GM04504 (cell line): Measurements from ENCODE around the gene VPREB1.
"Not testable (repeated sequence)": the region's sequence is repeated elsewhere in the genome, so short reads cannot be mapped to it uniquely, and the experiment has no call there.

ENCODE experiments used
- DNase-seq: peaks from one replicate; pipeline ENCODE4 v3.0.0-alpha.2; 2012; ENCODE audit warnings: low read depth

VPREB1 gene, protein sequence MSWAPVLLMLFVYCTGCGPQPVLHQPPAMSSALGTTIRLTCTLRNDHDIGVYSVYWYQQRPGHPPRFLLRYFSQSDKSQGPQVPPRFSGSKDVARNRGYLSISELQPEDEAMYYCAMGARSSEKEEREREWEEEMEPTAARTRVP

DNA sequence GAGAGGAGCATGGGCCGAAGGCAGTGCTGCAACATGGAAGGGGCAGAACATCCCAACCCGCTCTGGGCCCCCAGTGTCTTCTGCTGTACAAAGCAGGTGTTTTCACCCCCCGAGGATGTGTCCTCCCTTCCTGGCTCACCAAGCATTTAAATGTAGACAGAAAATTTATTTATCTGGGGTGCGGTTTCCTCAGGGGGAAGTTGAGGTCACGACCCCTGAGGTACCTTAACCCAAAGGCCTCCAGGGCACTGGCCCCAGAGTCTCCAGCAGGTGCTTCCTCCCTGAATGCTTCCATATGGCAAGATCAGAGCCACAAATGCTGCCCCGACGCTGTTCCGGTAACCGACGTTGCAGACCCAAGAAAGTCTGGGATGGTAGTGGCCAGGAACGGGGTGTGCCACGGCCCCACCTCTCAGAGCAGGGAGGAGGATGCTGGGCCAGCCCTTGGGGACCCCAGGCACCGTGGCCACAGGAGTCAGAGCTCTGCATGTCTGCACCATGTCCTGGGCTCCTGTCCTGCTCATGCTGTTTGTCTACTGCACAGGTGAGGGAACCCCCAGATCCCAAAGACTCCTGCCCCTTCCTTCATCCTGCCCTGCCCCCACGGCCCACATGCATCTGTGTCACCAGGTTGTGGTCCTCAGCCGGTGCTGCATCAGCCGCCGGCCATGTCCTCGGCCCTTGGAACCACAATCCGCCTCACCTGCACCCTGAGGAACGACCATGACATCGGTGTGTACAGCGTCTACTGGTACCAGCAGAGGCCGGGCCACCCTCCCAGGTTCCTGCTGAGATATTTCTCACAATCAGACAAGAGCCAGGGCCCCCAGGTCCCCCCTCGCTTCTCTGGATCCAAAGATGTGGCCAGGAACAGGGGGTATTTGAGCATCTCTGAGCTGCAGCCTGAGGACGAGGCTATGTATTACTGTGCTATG lies at the start of gene VPREB1:
Gene VPREB1 (plus strand): TSS at position 471 of the 935 bp plus-strand sequence. CDS start 28 bp downstream, at position 499.
- no peak for DNase-seq

DNA sequence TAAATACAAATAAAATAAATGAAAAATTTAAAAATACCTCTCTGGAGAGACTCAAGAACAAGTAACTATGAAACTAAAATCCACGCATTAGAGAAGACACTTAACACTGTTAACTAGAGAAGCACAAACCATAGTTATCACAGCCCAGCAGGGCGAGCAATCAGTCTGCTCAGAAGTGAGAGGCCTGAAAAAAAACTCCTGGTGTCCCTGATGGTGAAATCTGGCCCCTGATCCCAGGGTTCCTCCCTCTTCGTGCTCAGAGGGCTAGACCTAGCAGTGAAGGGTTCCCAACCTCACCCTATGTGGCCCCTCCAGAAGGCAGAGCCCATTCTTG lies 49.7 kb upstream of the VPREB1 start:
- DNase-seq = no peak

DNA sequence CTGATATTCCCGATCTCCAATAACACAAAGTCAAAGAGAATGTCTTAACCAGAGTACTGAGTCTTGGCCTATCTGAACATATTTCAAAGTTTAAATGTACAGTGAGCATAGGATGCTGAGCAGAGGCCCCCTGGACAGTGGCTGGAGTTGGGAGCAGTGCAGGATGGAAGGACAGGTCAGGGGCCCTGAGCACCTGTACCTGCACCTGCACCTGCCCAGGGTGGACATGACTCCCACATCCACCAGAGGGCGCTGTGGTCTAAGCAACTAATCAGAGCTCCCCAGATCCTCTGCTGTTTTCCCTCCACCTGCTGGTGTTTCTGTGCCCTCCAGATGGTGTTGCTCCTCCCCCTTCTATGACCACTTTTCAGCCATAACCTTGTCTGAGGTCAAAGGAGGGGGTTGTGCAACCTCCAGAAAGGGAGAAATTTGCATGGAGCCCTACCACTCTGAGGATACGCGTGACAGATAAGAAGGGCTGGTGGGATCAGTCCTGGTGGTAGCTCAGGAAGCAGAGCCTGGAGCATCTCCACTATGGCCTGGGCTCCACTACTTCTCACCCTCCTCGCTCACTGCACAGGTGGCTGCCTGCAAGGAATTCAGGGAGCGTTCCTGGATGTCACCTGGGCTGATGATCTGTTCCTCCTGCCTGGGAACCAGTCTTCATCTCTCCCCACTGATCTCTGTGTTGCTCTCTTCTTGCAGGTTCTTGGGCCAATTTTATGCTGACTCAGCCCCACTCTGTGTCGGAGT lies 49.1 kb upstream of the VPREB1 start:
- no peak for DNase-seq

DNA sequence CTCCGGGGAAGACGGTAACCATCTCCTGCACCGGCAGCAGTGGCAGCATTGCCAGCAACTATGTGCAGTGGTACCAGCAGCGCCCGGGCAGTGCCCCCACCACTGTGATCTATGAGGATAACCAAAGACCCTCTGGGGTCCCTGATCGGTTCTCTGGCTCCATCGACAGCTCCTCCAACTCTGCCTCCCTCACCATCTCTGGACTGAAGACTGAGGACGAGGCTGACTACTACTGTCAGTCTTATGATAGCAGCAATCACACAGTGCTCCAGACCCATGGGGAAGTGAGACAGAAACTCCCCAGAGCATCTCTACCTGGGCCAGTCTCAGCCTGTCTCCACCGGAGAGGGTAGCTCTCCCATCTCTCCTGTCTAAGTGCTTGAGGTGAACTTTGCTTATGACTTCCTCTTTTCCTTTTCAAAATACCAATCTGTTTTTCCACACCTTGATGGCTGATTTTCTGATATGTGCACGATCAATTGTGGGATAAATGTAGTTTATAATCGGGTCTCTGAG lies 48.5 kb upstream of the VPREB1 start:
- DNase-seq = no peak

DNA sequence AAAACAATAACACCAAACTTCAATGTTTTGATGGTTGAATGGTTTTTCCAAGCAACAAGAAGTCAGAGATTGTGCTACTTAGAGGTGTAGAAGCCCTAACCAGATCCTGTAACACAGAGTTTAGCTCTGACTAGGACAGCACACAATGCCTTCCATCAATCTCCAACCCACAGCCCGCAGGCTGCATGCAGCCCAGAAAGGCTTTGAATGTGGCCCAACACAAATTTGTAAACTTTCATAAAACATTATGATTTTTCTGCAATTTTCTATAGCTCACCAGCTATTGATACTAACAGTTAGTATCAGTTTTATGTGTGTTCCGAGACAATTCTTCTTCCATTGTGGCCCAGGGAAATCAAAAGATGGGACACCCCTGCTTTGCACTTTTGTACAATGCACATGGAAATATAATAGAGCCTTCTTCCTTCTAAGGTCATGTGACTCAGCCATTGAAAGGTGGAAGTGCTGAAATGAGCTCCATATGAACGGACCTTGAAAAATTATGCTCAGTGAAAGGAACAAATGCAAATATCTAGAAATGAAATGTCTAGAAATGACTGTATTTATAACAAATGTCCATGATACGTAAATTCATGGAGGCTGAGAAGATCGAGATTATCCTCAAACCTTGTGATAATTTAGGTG lies 47.6 kb upstream of the VPREB1 start:
- DNase-seq = no peak

DNA sequence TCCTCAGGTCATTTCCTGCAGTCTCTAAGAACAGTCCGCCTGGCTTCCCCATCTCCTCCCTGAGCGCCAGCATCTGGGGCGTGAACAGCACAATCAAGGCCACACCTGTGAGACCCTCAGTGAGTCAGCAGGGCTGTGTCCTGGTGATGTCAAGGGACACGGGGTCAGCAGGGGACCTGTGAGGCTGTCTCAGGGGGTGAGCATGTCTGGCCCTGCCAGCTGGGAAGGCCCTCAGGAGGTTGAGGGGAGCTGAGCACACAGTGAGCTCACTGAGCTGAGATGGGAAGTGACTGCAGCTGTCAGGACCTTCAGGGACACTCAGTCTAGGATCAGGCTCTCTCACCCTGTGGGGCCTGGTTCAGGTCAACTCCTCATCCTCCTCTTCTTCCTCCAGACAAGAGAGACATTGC lies 46.6 kb upstream of the VPREB1 start:
- no peak for DNase-seq

DNA sequence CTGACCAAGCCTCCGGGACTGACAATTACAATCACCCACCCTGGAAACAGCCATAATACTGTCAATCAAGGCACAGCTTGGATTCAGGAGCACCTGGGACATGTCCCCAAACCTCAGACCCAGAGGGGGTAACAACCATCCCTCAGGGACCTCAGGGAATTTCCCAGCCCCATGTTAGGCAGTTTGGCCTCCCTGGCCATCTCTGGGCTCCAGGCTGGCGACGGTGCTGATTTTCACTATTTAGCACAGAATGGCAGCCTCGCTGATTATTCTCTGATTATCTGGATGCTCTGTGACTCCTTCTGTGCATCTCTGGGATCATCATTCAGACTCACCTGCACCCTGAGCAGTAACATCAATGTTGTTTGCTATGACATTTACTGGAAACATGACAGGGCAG lies 45.8 kb upstream of the VPREB1 start:
- no peak for DNase-seq

DNA sequence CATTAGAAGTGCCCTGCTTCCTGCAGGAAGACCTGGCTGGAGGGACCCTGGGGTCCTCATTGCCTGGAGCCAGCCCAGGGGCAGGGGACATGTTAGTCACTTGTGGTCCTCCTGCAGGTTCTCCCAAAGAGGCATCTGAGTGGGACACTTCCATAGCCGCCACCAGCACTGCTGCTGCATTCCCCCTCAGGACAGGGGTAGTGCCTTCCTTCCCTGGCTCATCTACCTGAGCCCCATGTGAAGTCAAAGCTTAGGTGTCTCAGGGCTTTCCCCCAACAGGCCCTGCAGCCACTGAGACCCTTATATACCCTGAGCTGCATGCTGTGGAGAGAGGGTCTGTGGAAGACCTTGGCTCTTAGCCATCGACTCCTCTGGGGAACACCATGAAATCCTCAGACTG lies 45.0 kb upstream of the VPREB1 start:
- no peak for DNase-seq

DNA sequence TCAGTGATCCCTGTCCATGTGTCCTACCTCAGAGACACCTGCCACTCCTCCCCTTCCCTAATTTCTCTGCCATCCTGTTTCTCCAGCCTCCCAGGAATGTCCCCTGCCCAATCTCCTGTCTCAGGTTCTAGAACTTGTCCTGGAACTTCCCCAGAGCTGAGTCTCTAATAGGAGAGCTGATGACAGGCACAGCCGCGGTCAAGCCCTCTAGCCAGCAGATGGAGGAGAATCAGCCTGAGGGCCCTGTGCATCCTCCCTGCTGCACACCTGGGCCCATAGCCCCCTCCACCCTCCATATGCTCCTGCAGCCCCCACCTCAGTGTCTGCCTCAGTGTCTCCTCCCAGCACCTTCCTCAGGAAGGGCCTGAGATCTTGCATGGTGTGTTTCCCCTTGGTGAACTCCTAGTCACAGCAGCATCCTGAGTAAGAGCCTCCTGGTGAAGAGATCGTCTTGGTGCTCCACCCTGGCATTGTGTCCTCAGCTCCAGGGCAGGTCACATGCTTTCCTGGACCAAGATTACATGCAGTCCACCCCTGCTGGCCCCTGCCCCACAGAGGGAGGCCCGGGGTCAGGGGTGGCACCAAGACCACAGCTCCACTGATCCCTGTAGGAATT lies 43.9 kb upstream of the VPREB1 start:
- DNase-seq = no peak

DNA sequence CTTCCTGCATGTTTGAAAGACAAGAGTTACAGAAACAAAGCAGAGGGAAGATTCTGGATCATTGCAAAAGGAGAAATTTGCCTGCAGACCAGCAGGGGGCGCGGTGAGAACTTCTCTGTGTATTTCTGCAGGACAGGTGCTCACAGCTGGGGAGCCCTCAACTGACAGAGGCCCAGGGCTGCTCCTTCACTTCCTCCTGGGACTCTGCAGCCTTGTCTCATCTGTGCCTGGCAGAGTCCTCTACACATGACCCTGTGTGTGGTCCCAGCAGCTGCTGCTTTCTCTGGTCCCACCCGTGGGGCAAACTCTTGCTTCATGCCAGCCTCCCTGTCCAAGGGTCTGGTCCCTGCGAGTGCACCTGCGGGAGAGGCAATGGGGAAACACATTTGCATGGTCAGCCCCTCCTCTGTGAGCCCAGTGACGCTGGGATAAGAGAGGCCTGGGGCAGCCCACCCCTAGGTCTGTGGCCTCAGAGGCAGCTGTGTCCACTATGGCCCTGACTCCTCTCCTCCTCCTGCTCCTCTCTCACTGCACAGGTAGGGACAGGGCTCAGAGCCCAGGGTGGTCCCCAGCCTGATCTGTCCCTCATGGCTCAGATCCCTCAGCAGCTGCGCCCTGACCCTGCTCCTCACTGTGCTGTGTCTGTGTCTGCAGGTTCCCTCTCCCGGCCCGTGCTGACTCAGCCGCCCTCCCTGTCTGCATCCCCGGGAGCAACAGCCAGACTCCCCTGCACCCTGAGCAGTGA lies 43.2 kb upstream of the VPREB1 start:
- no peak for DNase-seq

DNA sequence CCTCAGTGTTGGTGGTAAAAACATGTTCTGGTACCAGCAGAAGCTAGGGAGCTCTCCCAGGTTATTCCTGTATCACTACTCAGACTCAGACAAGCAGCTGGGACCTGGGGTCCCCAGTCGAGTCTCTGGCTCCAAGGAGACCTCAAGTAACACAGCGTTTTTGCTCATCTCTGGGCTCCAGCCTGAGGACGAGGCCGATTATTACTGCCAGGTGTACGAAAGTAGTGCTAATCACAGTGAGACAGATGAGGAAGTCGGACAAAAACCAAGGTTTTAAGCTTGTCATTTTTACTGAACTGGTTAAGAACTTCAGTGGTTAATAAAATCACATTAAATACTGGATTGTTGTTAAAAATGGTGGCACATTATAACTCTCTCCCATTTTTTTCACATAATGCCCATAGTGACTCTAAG lies 42.6 kb upstream of the VPREB1 start:
- DNase-seq = no peak

DNA sequence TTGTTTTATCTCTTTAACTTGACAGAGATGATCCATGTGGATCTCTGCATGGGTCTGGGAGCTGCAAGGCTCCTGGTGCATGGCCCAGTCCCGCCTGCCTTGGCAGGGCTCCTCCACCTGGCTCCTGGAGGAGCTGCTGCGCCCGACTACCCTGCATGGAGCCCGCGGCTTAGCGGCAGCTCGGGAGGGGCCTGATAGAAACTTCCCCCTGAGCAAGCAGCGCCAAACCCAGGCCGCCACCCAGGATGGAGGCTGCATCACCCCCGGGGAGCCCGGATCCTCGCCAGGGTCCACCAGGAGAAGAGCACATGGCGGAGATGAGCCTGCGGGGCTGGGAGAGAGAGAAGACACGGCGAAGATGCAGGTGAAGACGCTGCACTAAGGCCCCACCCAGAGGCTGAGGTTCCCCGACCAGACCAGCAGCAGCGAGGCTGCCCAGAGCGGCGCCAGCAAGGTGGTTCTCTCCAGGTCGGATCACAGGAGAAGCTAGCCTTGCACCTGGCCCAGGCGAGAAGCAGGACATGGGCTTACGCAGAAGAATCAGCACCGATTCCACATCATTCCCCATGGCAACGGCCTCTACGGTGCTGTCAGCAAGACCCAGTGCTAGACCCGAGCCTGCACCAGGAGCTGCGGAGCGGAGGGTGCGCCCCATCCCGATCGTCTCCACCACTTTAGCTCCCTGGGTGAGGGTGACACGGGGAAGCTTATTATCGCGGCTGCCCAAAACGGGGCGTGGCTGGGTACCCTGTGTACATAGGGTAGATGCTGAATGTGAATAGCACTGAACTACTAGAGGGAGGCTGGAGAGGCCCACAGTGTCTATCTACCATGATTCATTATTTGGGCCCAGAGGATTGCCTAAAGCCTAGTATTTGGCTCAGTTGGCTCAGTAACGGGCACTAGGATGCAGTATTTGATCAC lies 41.3 kb upstream of the VPREB1 start:
- DNase-seq = no peak

DNA sequence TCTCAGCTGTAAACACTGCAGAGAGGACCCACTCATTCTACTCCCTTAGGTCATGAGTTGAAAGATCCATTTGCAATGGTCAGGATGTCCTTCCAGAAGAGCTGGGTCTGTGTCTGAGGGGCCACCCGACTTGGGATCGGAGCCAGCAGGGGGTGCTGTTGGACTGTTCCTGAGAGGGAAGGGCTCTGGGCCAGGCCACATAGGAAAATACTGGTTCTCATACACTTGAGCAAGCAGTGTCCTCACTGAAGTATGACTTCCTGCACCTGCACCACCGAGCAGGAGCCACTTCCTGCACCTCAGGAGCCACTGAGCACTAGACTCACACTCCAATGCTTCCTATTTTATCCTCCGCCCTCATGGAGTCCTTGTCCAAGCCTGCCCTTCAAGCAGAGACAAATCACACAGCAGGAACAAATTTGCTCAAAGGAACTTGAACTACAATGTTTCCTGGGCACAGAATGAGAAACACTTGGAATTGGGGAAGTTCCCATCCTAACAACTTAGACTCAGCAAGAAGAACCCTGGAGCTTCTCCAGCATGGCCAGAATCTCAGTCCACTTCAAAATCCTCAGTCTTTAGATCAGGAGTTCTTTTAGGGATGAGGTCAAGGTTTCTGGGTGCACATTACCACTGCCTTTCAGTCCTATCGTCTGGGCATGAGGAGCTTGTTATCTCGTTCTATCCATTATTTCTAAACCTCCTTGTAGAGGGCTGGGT lies 36.6 kb upstream of the VPREB1 start:
- DNase-seq = peak; percentile 24

DNA sequence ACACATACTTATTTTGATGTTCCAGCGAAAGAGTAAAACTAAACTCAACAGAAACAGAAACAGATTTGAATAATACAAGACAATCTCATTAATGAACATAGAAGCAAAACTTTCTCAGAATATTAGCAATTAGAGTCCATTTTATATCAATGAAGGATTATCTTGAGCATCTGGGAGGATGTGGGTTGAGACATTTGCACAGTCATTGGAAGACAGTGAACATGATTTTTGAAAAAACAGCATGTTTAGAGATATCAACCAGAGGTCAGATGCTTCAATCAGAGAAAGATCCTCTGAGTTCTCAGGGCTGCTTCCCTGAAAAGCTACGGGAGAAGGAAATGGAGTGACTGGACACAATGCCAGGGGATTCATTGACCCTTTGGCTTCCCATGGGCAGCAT lies 35.9 kb upstream of the VPREB1 start:
- no peak for DNase-seq

DNA sequence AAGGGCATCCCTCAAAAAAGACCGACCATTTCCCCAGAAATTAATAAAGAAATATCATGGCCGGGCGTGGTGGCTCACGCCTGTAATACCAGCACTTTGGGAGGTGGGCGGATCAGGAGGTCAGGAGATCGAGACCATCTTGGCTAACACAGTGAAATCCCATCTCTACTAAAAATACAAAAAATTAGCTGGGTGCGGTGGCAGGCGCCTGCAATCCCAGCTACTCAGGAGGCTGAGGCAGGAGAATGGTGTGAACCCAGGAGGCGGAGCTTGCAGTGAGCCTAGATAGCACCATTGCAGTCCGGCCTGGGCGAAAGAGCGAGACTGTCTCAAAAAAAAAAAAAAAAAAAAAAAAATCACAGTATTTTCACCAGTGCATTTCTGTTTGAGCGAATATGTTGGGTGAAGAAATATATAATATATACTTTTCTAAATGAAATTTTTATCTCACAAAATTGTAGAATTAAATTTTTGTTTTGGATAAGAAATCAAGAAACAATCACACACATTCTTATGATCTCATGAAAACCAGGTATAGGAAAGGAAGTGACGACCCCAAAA lies 35.4 kb upstream of the VPREB1 start:
- DNase-seq = not testable (repeated sequence)

DNA sequence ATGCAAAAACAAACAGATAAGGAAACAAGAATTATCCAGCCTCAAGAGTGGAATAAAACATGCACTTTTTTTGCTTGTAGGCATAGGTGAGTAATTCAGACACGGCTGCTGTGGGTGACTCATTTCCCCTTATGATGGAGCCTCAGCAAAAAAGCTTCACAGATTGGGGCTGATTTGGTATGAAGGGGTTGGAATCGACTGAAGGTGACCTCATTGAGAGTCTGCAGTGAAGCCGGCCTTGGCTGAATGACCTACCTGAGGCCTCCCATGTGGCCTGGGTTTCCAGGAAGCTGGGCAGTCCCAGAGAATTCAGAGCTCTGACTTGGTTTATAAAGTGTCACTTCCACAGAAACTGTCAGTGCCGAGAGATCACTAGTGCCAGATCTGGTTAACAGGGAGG lies 34.2 kb upstream of the VPREB1 start:
- DNase-seq = no peak

DNA sequence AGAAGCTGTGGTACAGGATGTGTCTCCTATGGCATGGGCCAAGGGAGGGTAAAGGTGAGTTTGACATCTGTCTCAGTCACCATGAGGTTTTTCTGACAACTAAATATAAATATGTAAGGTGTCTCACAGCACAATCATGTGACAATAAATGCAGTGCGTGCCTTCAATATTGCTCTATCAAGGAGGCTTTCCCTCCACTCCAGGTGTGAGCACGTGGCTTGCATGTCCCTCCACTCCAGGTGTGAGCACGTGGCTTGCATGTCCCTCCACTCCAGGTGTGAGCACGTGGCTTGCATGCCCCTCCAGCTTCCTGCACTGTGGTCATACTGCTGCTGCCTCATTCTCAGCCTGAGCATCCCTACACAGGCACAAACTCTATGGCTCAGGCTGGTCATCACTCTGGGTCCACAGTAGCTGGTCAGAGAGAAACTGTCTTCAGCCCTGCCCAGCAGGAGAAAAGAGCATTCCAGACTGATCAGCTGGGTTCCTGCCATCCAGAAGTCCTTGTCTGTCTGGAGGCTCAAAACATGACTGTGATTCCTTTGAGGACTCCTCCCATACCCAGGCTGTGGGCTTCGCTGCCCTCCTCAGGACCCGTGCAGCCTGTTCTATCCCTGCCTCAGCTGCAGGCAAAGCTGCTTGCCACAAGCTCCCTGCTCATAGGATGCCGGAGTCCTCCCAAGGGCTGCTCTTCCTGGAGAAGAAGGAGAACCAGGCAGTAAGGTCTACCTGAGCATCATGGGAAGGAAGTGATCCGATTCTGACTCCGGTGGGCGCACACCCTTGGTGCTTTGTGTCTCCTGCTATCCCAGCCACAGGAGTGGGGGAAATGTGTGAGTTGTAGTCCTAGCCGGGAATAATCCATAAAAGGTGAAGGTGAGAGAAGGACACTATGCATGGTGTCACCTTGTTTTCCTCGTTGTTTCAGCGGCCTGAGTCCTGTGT lies 33.4 kb upstream of the VPREB1 start:
- DNase-seq = no peak

DNA sequence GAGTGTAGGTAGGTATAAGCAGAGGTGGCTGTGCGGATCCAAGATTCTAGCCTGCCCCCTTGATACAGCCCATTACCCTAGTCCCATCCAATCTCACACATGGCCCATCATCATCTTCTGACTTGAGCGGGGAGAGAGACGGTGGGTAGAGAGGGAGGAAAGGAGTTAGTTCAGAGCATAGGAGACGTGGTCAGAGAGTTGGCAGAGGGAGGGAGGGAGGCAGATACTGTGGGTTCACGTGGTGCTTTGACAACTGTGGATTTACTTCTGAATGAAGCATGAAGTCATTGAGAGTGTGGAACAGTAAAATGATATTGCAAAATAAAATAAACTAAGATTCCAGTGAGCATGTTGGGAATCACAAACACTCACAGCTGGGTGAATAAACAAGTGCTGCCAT lies 31.4 kb upstream of the VPREB1 start:
- DNase-seq = no peak
